GM13977 (cell line): ENCODE results near the gene CDT1.
A peak's percentile ranks its signal among the peaks of the same experiment; 100 is the strongest.

Source experiments
- DNase-seq: peaks from one replicate; pipeline ENCODE4 v3.0.0; 2012; ENCODE audit warnings: low spot score
- CTCF ChIP-seq: IDR thresholded peaks from 2 replicates; pipeline ENCODE4 v1.5.1; 2012; ENCODE audit warnings: mild to moderate bottlenecking, control low read depth; ENCODE audit not compliant: insufficient read depth; ENCODE audit errors: extremely low read depth, missing control alignments
- in situ Hi-C: fragments of 300-500 bp; cut with MboI; formaldehyde crosslinking; loops from one replicate; pipeline ENCODE4 v1.12.0; 2022; ENCODE audit warnings: low sequenced_read_pairs, low pct_unique_long_range_greater_than_20kb, mixed read lengths, inconsistent platforms; ENCODE audit not compliant: unreplicated experiment

CDT1 gene

GRCh38 chr16:88814144-88814502 lies 10.5 kb downstream of the CDT1 start:
- TF ChIP-seq CTCF, result no peak
- DNase-seq, result no peak
- in situ Hi-C loops, result no loop called here

DNA sequence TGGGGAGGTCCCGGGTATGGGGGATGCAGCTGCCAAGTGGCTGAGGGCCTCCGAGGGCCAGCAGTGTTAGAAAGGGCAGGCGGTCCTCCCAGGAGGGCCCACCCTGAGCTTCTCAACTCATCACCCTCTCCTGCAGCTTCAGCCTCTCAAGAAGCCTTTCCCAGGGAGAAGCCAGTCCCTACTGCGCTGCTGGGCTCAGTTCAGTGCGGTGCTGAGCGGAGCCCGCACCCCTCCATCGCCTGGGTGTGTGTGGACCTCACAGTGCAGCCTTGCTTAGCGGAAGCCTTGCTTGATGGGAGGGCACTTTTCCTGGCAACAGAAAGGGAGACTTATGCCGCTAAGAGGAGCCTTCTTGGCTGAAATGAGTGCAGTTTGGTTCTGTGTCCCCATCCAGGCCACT lies 11.6 kb downstream of the CDT1 start:
- no peak for DNase-seq
- in situ Hi-C loops, result no loop called here
- no peak for TF ChIP-seq CTCF

DNA sequence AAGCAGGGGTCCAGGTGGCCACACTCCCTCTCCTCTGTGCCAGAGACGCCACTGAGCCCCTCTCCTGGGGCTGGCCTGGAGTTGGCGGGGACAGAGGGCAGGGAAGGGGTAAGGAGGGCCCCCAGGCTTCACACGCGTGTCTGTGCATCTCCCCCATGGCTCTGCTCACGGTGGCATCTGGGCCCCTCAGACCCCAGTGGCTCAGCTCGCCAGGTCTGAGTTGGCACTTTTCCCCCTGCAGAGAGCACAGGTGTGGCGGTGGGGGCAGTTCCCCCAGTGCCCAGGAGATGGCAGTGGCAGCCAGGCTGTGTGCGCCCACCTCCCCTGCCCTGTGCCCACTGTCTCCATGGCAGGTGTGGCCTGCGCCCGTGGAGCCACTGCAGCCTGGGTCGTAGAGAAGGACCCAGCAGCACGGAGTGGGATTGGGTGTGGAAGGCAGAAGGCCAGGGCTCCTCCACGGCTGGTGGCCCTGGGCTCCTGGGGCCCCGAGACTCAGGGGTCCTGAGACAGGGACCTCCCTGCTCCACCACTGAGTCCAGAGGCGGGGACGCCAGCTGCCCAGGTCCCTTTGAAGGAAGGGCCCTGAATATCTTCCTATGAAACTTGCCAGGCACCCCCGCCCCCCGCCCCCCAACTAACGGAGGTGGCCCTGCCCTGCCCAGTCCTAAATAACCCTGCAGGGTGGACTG lies 12.5 kb downstream of the CDT1 start:
- in situ Hi-C loops, result no loop called here

DNA sequence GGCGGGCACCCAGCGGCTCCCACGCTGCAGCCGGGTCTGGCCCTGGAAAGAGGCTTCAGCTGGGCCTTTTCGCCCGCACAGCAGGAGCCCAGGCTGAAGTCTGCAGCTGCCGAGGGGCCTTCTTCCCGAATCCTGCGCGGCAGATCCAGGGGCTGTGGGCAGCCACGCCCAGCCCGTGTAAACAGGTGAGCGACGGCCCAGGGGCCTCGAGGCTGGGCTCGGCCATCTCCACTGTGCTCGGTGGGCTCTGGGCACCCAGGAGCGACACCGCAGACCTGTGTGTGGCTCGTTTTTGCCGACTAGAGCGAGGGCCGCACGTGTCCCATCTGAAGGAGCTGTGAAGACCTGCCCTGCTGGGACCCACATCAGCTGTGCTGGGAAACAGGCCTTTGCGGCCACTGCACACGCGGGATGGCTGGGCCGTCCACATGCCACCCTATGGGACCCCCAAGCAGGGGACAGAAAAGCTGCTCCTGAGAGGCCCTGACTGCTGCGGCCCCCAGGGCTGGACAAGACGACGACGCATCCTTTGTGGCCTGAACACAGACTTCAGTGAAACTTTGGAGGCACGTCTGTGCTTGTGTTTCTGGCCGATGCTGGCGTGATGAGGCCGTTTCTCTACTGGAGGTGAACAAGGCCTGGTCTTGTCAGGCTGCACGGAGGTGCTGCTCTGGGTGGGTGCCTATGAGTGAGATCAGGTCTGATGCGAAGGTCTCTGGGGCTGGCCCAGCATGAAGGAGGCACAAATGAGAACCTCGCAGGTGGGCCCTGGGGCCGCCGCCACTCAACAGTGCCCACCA lies 13.3 kb downstream of the CDT1 start:
- DNase-seq, result no peak
- no peak for TF ChIP-seq CTCF
- in situ Hi-C loops, result no loop called here

More for the DNA sequence above, 12.5 kb downstream of the CDT1 start:
- TF ChIP-seq CTCF, result peak; percentile 87
- peak; percentile 71 for DNase-seq

- in situ Hi-C loops, result no loop called here
- DNase-seq, result no peak
- TF ChIP-seq CTCF, result no peak
Measured at GRCh38 chr16:88817785-88818574, 14.4 kb downstream of the CDT1 start.

GRCh38 chr16:88818575-88818874 lies 14.9 kb downstream of the CDT1 start:
- TF ChIP-seq CTCF, result no peak
- no peak for DNase-seq
- in situ Hi-C loops, result no loop called here
